Measurements from ENCODE around the gene KCNH1. TPM values are rescaled to one million over a fixed set of nuclear protein-coding genes. Genes with fewer than 3 reads are reported as not detected.

The KCNH1 gene
- total and polyA plus RNA-seq, 2 experiments from 2014 or later, result 0.71 to 1.8 TPM

- in situ Hi-C loops (cut with MboI), result no loop called here
- Histone ChIP-seq H3K4me1 (ENCODE audit: insufficient read depth) (no peaks in the 10 kb centered on the region), H3F3A (ENCODE audit: insufficient read depth) (no peaks in the 10 kb centered on the region), H4K20me1 (ENCODE audit: insufficient read depth) (no peaks in the 10 kb centered on the region), H3K36me3 (ENCODE audit: low read depth) (no peaks in the 10 kb centered on the region), H2AFZ (no peak overlapping the region), H3K27ac (no peak overlapping the region), H3K9ac (no peak overlapping the region), H3K9me2 (ENCODE audit: insufficient read depth) (no peaks in the 10 kb centered on the region), H3K4me3 (no peak overlapping the region), H3K27me3 (replicated peaks; ENCODE audit: insufficient read depth) (no peaks in the 10 kb centered on the region), H3K79me2 (ENCODE audit: insufficient read depth) (no peaks in the 10 kb centered on the region), H3K4me2 (ENCODE audit: unreplicated experiment) (no peak overlapping the region), H3K9me3 (ENCODE audit: low read depth) (no peaks in the 10 kb centered on the region)
- TF ChIP-seq EZH2phosphoT487 (IDR thresholded peaks at IDR 0.05; ENCODE audit: insufficient read depth, low read depth) (no peak), EZH2 (IDR thresholded peaks at IDR 0.05; ENCODE audit: insufficient read depth, poor library complexity, severe bottlenecking) (no peak)
- 18 to 22% methylated on average over 3 of the region's 3 CpGs for WGBS, 2 experiments (ENCODE audit: low coverage in 1 of 2, low lambda C conversion rate in 2 of 2, missing lambda C conversion rate in 2 of 2)
- no peak for DNase-seq
These were observed 448.7 kb downstream of the KCNH1 start for GRCh38 chr1:210685295-210685650.

- no peak overlapping the region for H3K27ac ChIP-seq
- H4K20me1 ChIP-seq (ENCODE audit: insufficient read depth), result no peaks in the 10 kb centered on the region
- H3K9ac ChIP-seq, result no peak overlapping the region
- no peak for DNase-seq
- H3K9me3 ChIP-seq (ENCODE audit: low read depth), result no peaks in the 10 kb centered on the region
- H3K79me2 ChIP-seq (ENCODE audit: insufficient read depth), result no peaks in the 10 kb centered on the region
- in situ Hi-C loops (cut with MboI), result no loop called here
- no peaks in the 10 kb centered on the region for H3K9me2 ChIP-seq (ENCODE audit: insufficient read depth)
- no peak overlapping the region for H2AFZ ChIP-seq
- no peaks in the 10 kb centered on the region for H3K27me3 ChIP-seq (replicated peaks; ENCODE audit: insufficient read depth)
- 6 to 10% methylated on average over 5 of the region's 5 CpGs for WGBS, 2 experiments (ENCODE audit: low coverage in 1 of 2, low lambda C conversion rate in 2 of 2, missing lambda C conversion rate in 2 of 2)
- no peaks in the 10 kb centered on the region for H3K4me1 ChIP-seq (ENCODE audit: insufficient read depth)
- TF ChIP-seq EZH2phosphoT487 (IDR thresholded peaks at IDR 0.05; ENCODE audit: insufficient read depth, low read depth) (no peak), EZH2 (IDR thresholded peaks at IDR 0.05; ENCODE audit: insufficient read depth, poor library complexity, severe bottlenecking) (no peak)
- H3K4me3 ChIP-seq, result no peak overlapping the region
- no peaks in the 10 kb centered on the region for H3K36me3 ChIP-seq (ENCODE audit: low read depth)
- no peaks in the 10 kb centered on the region for H3F3A ChIP-seq (ENCODE audit: insufficient read depth)
- H3K4me2 ChIP-seq (ENCODE audit: unreplicated experiment), result no peak overlapping the region
These were observed 449.3 kb downstream of the KCNH1 start for GRCh38 chr1:210684466-210685294.

GRCh38 chr1:210683403-210684047, 450.4 kb downstream of the KCNH1 start:
- H3K36me3 ChIP-seq (ENCODE audit: low read depth), result no peaks in the 10 kb centered on the region
- H3K27me3 ChIP-seq (replicated peaks; ENCODE audit: insufficient read depth), result no peaks in the 10 kb centered on the region
- no peak overlapping the region for H2AFZ ChIP-seq
- WGBS, 2 experiments (ENCODE audit: low coverage in 1 of 2, low lambda C conversion rate in 2 of 2, missing lambda C conversion rate in 2 of 2), result 61 to 65% methylated on average over 33 of the region's 33 CpGs
- no peaks in the 10 kb centered on the region for H4K20me1 ChIP-seq (ENCODE audit: insufficient read depth)
- no peaks in the 10 kb centered on the region for H3K9me3 ChIP-seq (ENCODE audit: low read depth)
- H3K9ac ChIP-seq, result no peak overlapping the region
- no peaks in the 10 kb centered on the region for H3F3A ChIP-seq (ENCODE audit: insufficient read depth)
- H3K9me2 ChIP-seq (ENCODE audit: insufficient read depth), result no peaks in the 10 kb centered on the region
- in situ Hi-C loops (cut with MboI), result no loop called here
- no peaks in the 10 kb centered on the region for H3K79me2 ChIP-seq (ENCODE audit: insufficient read depth)
- no peak overlapping the region for H3K27ac ChIP-seq
- no peak for DNase-seq
- H3K4me3 ChIP-seq, result no peak overlapping the region
- TF ChIP-seq EZH2phosphoT487 (IDR thresholded peaks at IDR 0.05; ENCODE audit: insufficient read depth, low read depth) (no peak), EZH2 (IDR thresholded peaks at IDR 0.05; ENCODE audit: insufficient read depth, poor library complexity, severe bottlenecking) (no peak)
- no peak overlapping the region for H3K4me2 ChIP-seq (ENCODE audit: unreplicated experiment)
- H3K4me1 ChIP-seq (ENCODE audit: insufficient read depth), result no peaks in the 10 kb centered on the region

GRCh38 chr1:210681158-210681557, 452.8 kb downstream of the KCNH1 start:
- no peak for TF ChIP-seq EZH2 (IDR thresholded peaks at IDR 0.05; ENCODE audit: insufficient read depth, poor library complexity, severe bottlenecking)
- TF ChIP-seq EZH2phosphoT487 (IDR thresholded peaks at IDR 0.05; ENCODE audit: insufficient read depth, low read depth), result no peak
- H3K79me2 ChIP-seq (ENCODE audit: insufficient read depth), result no peaks in the 10 kb centered on the region
- H3K27me3 ChIP-seq (replicated peaks; ENCODE audit: insufficient read depth), result no peaks in the 10 kb centered on the region
- H2AFZ ChIP-seq, result no peak overlapping the region
- WGBS, 2 experiments (ENCODE audit: low coverage in 1 of 2, low lambda C conversion rate in 2 of 2, missing lambda C conversion rate in 2 of 2), result 44 to 51% methylated on average over 7 of the region's 7 CpGs
- H3K9ac ChIP-seq, result no peak overlapping the region
- in situ Hi-C loops (cut with MboI), result no loop called here
- H3K9me3 ChIP-seq (ENCODE audit: low read depth), result no peaks in the 10 kb centered on the region
- H3F3A ChIP-seq (ENCODE audit: insufficient read depth), result no peaks in the 10 kb centered on the region
- H3K9me2 ChIP-seq (ENCODE audit: insufficient read depth), result no peaks in the 10 kb centered on the region
- no peaks in the 10 kb centered on the region for H3K36me3 ChIP-seq (ENCODE audit: low read depth)
- H4K20me1 ChIP-seq (ENCODE audit: insufficient read depth), result no peaks in the 10 kb centered on the region
- H3K4me1 ChIP-seq (ENCODE audit: insufficient read depth), result no peaks in the 10 kb centered on the region
- DNase-seq, result peak; percentile 9
- H3K27ac ChIP-seq, result no peak overlapping the region
- H3K4me2 ChIP-seq (ENCODE audit: unreplicated experiment), result no peak overlapping the region
- H3K4me3 ChIP-seq, result no peak overlapping the region

Measured in GM23248 (cell line).